Cardiac fibroblast (primary cell): ENCODE measurements around the gene MAST2.
"Not testable (repeated sequence)": the region's sequence is repeated elsewhere in the genome, so short reads cannot be mapped to it uniquely, and the experiment has no call there.

ENCODE experiments used
- DNase-seq, 2 donors: peaks; one replicate each; pipeline versions ENCODE4 v3.0.0 to v3.0.0-alpha.2; 2010; ENCODE audit warnings: low read depth in 2 of 2
- H3K4me3 ChIP-seq, 2 donors: replicated peaks in 1 of 2; 1 replicate in 1 of 2; 2 replicates in 1 of 2; pipeline ENCODE4 v1.5.1; 2011; ENCODE audit warnings: low read depth in 2 of 2, low read length in 2 of 2, mild to moderate bottlenecking in 2 of 2, moderate library complexity in 1 of 2
- CTCF ChIP-seq: IDR thresholded peaks from one replicate; pipeline ENCODE4 v1.5.1; 2011; ENCODE audit warnings: low read depth, mild to moderate bottlenecking, low read length, inconsistent platforms

MAST2 gene

GRCh38 chr1:45922813-45923212 lies 119.4 kb downstream of the MAST2 start:
- no peak for DNase-seq
- no peak for TF ChIP-seq CTCF
- no peak overlapping the region for H3K4me3 ChIP-seq

- TF ChIP-seq CTCF, result no peak
- DNase-seq, result no peak
- no peak overlapping the region for H3K4me3 ChIP-seq
These were observed 119.9 kb downstream of the MAST2 start for GRCh38 chr1:45923343-45923742.

GRCh38 chr1:45924736-45925135 lies 121.3 kb downstream of the MAST2 start:
- H3K4me3 ChIP-seq, result no peak overlapping the region
- DNase-seq, result peak; percentile 59 to 66
- no peak for TF ChIP-seq CTCF

GRCh38 chr1:45925728-45926287 lies 122.4 kb downstream of the MAST2 start:
- no peak overlapping the region for H3K4me3 ChIP-seq
- TF ChIP-seq CTCF, result no peak
- DNase-seq, result no peak

- TF ChIP-seq CTCF, result no peak
- DNase-seq, result no peak
- no peak overlapping the region for H3K4me3 ChIP-seq
These were observed 122.9 kb downstream of the MAST2 start for GRCh38 chr1:45926330-45926729.

- H3K4me3 ChIP-seq, DNase-seq: not testable (repeated sequence)
These were observed 124.0 kb downstream of the MAST2 start for GRCh38 chr1:45927231-45927915.

- H3K4me3 ChIP-seq, result no peak overlapping the region
- peak in 1 of 2 donors; percentile 19 for DNase-seq
- no peak for TF ChIP-seq CTCF
These were observed 125.2 kb downstream of the MAST2 start for GRCh38 chr1:45928486-45929205.
